Fibroblast of skin of right quadriceps (primary cell): Measurements from ENCODE around the gene UBA52.
"Not testable (repeated sequence)": the region's sequence is repeated elsewhere in the genome, so short reads cannot be mapped to it uniquely, and the experiment has no call there.

Source experiments
- DNase-seq: peaks from one replicate; pipeline ENCODE4 v3.0.0-alpha.2; 2013

The UBA52 gene

GRCh38 chr19:18593367-18594095, 21.9 kb downstream of the UBA52 start:
- DNase-seq, result no peak

- DNase-seq, result peak; percentile 65
These were observed 22.6 kb downstream of the UBA52 start for GRCh38 chr19:18594096-18594823.

GRCh38 chr19:18594824-18595373, 23.2 kb downstream of the UBA52 start:
- no peak for DNase-seq

- no peak for DNase-seq
These were observed 23.8 kb downstream of the UBA52 start for GRCh38 chr19:18595475-18595874.

- DNase-seq, result no peak
These were observed 25.1 kb downstream of the UBA52 start for GRCh38 chr19:18596752-18597157.

DNA sequence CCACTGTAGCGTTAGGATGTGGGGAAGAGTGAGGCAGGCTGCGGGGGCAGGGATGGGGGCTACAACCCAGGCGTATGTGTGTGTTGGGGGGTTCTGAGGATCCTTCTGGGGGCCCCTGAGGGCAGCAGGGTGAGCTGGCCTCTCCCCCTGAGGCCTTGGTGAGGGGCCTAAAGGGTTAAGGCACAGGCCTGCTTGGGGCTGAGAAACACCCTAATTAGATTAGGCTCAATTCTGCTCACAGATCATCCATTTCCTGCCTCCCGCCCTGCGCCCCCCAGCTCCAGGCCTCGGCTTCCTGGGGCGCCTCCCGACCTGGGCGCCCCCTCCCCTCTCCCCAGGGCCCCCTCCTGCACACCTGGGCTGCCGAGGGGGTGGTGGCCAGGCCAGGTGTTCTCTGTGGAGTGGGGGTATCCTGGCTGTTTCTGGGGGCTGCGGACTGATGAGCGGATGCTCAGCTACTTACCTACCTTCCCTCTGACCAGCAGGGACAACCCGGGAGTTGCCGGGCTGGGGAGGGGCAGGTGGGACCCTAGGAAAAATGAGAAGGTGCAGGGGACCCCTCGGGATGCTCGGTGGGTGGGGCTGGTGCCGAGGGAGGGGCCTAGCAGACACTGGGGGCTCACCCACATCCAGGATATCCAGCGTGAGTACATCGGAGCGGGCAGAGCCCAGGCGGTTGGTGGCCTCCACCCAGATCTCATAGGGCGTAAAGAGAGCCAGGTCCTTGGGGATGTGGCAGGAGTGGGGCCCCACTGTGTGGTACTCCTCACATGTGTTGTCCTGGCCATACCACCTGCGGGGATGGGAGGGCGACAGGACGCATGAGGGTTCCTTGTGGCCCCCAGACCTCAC, 26.4 kb downstream of the UBA52 start:
- DNase-seq, result no peak

DNA sequence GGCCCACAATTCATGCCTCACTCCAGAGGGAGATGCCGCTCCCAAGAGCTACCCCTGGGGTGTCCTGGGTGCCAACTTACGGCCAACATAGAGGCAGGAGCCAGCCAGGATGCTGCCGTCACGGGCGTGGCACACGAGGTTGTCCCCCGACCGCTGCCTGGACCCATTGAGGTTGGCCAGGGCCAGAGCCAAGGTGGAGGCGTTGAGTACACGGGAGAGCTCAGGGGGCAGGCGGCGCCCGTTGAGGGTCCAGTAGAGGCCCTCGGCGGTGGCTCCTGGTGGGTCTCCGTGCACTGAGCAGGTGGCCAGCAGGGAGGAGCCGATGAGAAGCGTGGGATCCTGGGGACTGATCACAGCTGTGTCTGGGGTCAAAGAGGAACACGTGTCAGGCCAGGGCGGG, 27.8 kb downstream of the UBA52 start:
- DNase-seq, result no peak

- not testable (repeated sequence) for DNase-seq
These were observed 29.2 kb downstream of the UBA52 start for GRCh38 chr19:18600692-18601397.

GRCh38 chr19:18601875-18602274, 30.2 kb downstream of the UBA52 start:
- DNase-seq, result no peak

- DNase-seq, result no peak
These were observed 31.7 kb downstream of the UBA52 start for GRCh38 chr19:18603255-18603957.

DNA sequence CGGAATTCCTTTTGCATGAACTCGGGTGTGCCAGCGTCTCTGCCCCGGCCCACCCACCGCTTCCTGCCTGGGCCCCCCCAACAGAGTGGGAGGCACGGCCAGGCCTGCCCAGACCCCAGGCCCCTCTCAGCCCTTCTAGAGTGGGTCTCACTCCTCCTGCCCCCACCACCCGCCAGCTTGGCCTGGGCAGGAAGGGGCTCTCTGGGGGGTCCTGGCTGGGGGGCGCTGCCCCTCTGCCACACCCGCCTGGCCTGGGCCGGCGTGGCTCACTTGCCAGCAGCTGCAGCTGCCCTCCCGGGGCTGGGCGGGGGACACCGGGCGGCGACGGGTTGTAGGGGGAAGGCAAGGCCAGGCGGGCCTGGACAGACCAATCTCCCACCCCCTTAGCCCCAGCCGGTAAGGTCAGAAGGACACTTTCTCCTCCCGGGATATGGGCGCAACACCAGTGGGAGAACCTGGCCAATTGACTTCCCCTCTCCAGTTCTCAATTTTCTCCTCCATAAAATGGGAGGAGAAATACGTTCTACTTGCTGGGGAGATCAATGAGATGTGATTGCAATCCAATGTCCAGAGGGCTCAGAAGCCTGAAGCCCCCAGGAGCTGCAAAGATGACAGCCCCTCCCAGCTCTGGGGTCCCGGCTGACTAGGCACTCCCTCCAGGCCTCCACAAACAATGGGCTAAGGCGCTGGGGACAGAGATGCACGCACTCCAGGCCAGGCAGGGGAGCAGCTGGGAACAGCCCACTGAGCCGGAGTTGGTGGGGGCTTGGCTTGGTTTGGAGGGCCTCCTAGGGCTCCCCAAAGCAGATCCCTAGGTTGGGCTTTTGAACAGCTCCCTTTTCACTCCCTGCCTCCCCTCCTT, 32.5 kb downstream of the UBA52 start:
- no peak for DNase-seq

DNA sequence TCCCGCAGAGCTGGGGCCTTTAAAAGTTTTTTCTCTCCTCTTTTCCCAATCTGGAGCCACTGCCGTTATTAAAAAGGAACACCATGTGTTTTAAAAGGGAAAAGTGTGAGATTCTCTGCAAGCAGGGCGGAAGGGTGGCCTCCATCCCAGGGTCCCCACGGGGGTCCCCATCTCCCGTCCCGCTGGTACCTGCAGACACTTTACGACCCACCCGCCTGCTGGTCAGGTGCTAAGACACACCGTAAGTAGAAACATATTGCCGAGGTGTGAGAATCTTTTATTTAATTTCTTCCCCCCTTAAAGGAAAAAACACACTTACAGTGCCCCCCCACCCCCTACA, 33.1 kb downstream of the UBA52 start:
- DNase-seq, result no peak

GRCh38 chr19:18605196-18605545, 33.5 kb downstream of the UBA52 start:
- DNase-seq, result no peak

DNA sequence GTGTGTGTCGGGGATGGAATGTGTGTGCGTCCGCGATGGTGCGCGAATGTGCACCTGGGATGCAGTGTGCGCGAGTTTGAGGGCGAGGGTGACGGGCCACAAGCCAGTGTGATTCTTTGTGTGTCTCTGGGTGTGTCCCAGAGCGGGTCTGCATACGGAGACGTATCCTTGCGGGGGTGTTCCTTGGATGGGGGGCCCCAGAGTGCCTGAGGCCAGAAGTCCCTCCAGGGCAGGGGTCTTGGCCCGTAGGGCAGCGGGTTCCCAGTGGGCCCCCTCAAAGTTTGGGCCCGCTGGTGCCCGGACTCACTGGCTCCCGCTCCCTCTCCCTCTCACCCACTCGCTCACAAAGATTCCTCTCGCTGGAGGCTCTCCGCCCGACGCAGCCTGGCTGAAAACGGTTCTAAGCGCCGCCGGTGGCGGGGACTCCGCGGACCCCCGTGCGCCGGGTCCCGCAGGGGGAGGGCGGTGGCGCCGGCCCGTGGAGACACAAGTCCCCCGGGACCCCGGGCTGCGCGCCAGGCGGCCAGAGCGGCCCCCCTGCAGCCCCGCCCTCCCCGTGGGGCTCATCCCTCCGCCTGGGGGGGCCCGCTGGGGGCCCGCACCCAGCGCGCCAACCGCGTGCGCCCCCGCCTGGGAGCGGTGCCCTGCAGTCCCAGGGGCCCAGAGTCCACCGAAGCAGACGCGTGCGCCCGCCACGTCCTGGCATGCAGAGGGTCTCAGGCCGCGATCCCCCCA, 34.1 kb downstream of the UBA52 start:
- DNase-seq, result no peak

DNA sequence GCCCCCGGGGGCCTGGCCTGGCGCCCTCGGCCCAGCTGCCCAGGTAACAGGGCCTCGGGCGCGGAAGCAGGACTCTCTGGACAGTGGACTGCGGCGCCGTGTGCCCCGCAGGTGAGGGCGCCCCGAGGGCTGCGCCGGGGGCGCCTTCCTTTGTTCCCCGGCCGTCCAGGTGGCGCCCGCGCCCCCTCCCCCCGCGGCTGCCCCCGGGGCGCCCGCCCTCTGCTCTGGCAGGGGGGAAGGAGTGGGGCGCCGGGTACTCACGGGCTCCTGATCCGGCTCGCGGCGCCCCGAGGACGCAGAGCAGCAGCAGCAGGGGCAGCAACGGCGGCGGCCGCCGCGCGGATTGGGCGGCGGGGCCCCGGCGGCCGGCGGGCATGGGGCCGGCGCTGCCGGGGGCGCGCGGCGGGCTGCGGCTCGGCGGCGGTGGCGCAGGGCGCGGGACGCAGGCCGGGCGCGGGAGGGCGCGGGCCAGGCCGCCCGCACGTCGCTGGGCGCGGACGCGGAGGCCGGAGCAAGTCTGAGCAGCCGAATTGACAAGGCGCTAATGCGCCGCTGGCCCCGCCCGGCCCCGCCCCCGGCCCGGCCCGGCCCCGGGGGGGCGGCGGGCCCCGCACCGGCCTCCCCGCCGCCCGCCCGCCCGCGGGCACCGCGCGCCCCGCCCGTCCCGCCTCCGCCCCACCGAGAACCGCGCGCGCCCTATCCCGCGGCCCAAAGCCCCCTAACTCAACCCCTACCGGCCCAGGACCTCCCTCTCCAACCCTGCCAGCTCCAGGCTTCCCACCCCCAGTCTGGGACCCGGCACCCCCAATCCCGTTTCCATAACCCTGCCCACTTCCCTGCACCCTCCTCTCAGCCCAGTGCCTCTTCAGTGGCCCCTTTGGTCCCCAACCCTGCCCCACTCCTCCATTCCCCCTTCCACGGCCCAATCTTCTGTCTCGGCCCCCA, 34.9 kb downstream of the UBA52 start, which contains the start of gene CRLF1:
TSS of gene CRLF1 (minus strand) at position 519 of the 945 bp plus-strand sequence. CDS start at position 376, 143 bp downstream.
- no peak for DNase-seq

DNA sequence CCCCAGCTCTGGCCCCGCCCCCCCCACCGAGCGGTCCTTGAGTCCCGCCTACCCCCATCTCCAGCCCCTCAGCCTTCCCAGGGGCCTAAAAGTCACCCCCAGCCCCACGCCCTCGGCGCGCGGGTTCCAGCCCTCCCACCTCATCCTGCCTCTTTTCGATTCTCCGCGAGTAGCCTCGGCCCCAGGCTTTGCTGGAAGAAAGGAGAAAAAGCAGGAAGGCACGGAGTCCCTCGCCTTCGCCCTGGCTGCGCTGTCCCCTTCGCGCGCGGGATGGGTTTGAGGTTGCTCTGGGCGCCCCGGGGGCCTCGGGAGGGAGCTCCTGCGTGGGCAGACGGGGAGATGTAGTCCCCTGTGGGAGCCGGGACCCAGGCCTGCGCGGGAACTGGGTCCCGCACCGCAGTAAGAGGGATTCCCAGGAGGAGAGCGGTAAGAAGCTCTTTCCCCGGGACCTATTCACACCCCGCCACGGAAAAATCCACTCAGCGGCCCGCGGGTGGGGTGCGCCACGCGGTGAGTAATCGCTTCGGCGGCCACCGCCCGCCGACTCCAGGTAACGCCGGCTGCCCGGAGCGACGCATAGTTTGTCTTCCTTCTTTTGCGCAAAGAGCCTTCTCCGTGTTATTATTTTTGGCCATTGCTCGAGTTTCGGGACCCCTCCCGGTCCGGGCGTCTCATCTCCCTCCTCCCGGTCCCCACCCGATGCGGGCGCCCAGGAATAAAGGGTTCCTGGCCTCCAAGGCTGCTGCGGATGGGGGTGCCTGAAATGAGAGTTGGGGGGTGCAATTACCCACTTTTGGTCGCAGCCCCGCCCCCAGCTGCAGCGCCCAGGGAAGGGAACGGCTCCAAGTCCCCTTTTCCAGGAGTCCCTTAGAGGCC, 35.8 kb downstream of the UBA52 start:
- DNase-seq, result no peak

DNA sequence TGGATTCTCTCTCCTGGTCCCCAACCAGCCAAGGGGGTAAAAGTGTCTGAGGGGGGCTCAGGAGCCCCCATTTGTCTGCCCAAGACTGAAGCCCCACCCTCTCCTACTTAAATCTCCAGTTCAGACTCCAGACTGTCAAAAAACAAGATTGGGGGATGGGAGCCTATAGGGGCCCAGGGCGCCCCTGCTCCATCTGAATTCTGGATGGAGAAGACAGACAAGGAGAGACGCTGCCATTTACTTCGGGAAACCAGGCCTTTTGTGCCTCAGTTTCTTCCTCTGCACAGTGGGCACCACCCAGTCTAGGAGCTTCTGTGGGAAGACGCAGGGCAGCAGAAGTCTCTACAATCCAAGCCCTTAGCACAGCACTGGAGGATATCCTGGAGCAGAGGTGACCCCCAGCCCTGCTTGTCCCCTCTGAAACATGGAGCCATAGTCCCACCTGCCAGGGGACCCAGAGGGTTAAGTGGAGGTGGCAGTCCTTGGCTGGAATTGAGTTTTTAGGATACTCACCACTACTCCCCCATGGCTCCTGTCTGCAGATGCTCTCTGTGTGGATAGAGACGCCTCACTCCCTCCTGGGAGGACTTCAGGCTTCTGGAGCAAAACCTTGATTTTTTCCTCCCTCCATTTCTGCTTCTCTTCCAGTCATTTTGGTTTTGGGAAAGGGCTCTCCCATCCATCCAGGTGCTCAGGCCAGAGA, 36.6 kb downstream of the UBA52 start:
- DNase-seq, result no peak
